H1 (cell line): ENCODE results near the gene GJB6. TPM values are rescaled to one million over a fixed set of nuclear protein-coding genes. Genes with fewer than 3 reads are reported as not detected.

Source experiments
- ASH2L ChIP-seq: fragments of 200-600, 300-600 bp; sonication (generic); IDR thresholded peaks from one replicate; pipeline ENCODE4 v1.7.1; 2017; ENCODE audit warnings: low read length
- CBX8 ChIP-seq: fragments of 300-800, 300-1000 bp; sonication (generic); IDR thresholded peaks from 2 replicates; pipeline ENCODE4 v1.7.1; 2016; ENCODE audit warnings: low read depth, low read length, borderline replicate concordance
- CHD7 ChIP-seq: fragments of 300-600 bp; sonication (generic); IDR thresholded peaks from 2 replicates; pipeline ENCODE4 v1.7.1; 2012; ENCODE audit warnings: low read length, moderate library complexity, mild to moderate bottlenecking, inconsistent platforms; ENCODE audit not compliant: insufficient replicate concordance
- CTCF ChIP-seq, 3 experiments: IDR thresholded peaks; 1 replicate in 2 of 3; 2 replicates in 1 of 3; pipeline versions ENCODE4 v1.5.1 to v1.6.1; 2011; ENCODE audit warnings: low read length in 3 of 3, mild to moderate bottlenecking in 3 of 3, inconsistent platforms in 2 of 3, low read depth in 1 of 3, moderate library complexity in 1 of 3; ENCODE audit not compliant: insufficient read depth in 1 of 3; ENCODE audit errors: control extremely low read depth in 1 of 3
- GTF2F1 ChIP-seq: IDR thresholded peaks from 2 replicates; pipeline ENCODE4 v1.6.1; 2012; ENCODE audit warnings: low read depth, low read length, improper control_type of control experiment, borderline replicate concordance
- KDM4A ChIP-seq: IDR thresholded peaks from one replicate; pipeline ENCODE4 v1.7.1; 2012; ENCODE audit warnings: low read depth, mild to moderate bottlenecking, moderate library complexity, low read length, inconsistent platforms; ENCODE audit not compliant: severe bottlenecking
- polyA plus RNA-seq, 7 experiments: library from polyadenylated mRNA; depleted of rRNA in 3 of 7; stranded (reverse) in 5 of 7; unstranded in 2 of 7; fragments of >200 nt in 5 of 7; fragments of 200-250 nt in 2 of 7; gene quantifications; 1 replicate in 5 of 7; 2 replicates in 1 of 7; 4 replicates in 1 of 7; pipeline versions ENCODE4 v1.2.1 to v1.2.3, GENCODE V29; 2011 to 2013; ENCODE audit warnings: missing spikeins in 2 of 7, mixed read lengths in 2 of 7
- total RNA-seq: library from RNA; stranded (reverse); fragmentation: NEBNext Ultra II Directional; extraction: Animal tissue kit (Norgen Biotek cat#: 25700); gene quantifications from 2 replicates; pipeline ENCODE4 v1.2.1, GENCODE V29; 2021

GJB6 gene
- total and polyA plus RNA-seq, 2 of the 8 experiments (the other 6 are each of a cell fraction or from before 2014, with no cell fraction given) = not detected

- TF ChIP-seq CHD7 (no peak), KDM4A (no peak), CBX8 (no peak), GTF2F1 (no peak), CTCF (IDR thresholded peaks at IDR 0.05; ENCODE audit: control extremely low read depth in 1 of 3, insufficient read depth in 1 of 3, low read depth in 1 of 3, low read length in 3 of 3) (no peak), ASH2L (no peak)
Observed at GRCh38 chr13:20206698-20207235, 25.4 kb downstream of the GJB6 start (continued).
